HCT116 (cell line): Measurements from ENCODE around the gene FHIT.

Experiments used
- CBX3 ChIP-seq: IDR thresholded peaks from 2 replicates; pipeline ENCODE4 v1.6.1; 2012; ENCODE audit warnings: low read depth
- CEBPB ChIP-seq: IDR thresholded peaks from 2 replicates; pipeline ENCODE4 v1.6.1; 2012; ENCODE audit warnings: low read depth
- EZH2 ChIP-seq: fragments of 200-600 bp; sonication (generic); IDR thresholded peaks from 2 replicates; pipeline ENCODE4 v1.6.1; 2017; ENCODE audit warnings: antibody characterized with exemption, mixed run types
- EZH2phosphoT487 ChIP-seq: fragments of 200-600 bp; IDR thresholded peaks from 2 replicates; pipeline ENCODE4 v1.6.1; 2018; ENCODE audit warnings: antibody characterized with exemption, borderline replicate concordance
- POLR2A ChIP-seq: IDR thresholded peaks from 2 replicates; pipeline ENCODE4 v1.7.0; 2011; ENCODE audit warnings: borderline replicate concordance; ENCODE audit not compliant: insufficient read depth, insufficient read length; ENCODE audit errors: extremely low read depth
- POLR2AphosphoS5 ChIP-seq: IDR thresholded peaks from 2 replicates; pipeline ENCODE4 v1.6.1; 2011; ENCODE audit warnings: mild to moderate bottlenecking, low read depth, low read length, moderate library complexity
- SIN3A ChIP-seq: IDR thresholded peaks from 2 replicates; pipeline ENCODE4 v1.6.1; 2012; ENCODE audit warnings: low read depth
- SP1 ChIP-seq: IDR thresholded peaks from 2 replicates; pipeline ENCODE4 v1.6.1; 2012; ENCODE audit warnings: low read depth
- ZNF274 ChIP-seq: fragments of 200-500 bp; sonication (Bioruptor generic); IDR thresholded peaks from 2 replicates; pipeline ENCODE4 v1.6.1; 2014; ENCODE audit warnings: mild to moderate bottlenecking, low read depth, low read length, inconsistent platforms
- TF ChIP-seq, protein P1 (sequence below): IDR thresholded peaks from 2 replicates; pipeline ENCODE4 v1.6.1; 2011; ENCODE audit warnings: mild to moderate bottlenecking, low read length, moderate library complexity; ENCODE audit not compliant: insufficient replicate concordance; ENCODE audit errors: extremely low read depth
- TF ChIP-seq, protein P2 (sequence below), 3 experiments: fragments of 200-600 bp in 1 of 3; sonication (generic) in 1 of 3; IDR thresholded peaks in 2 of 3; conservative IDR thresholded peaks in 1 of 3; 2 replicates each; pipeline ENCODE4 v1.5.1; 2012 to 2017; ENCODE audit warnings: low read depth in 2 of 3, low read length in 2 of 3, antibody characterized with exemption in 1 of 3, borderline replicate concordance in 1 of 3, control low read depth in 1 of 3, mild to moderate bottlenecking in 1 of 3, mixed read lengths in 1 of 3, mixed run types in 1 of 3, moderate library complexity in 1 of 3; ENCODE audit not compliant: insufficient read depth in 1 of 3
- TF ChIP-seq, protein P3 (sequence below): IDR thresholded peaks from 2 replicates; pipeline ENCODE4 v1.6.1; 2012; ENCODE audit warnings: low read depth
- TF ChIP-seq, protein P4 (sequence below): IDR thresholded peaks from 2 replicates; pipeline ENCODE4 v1.6.1; 2012

DNA sequence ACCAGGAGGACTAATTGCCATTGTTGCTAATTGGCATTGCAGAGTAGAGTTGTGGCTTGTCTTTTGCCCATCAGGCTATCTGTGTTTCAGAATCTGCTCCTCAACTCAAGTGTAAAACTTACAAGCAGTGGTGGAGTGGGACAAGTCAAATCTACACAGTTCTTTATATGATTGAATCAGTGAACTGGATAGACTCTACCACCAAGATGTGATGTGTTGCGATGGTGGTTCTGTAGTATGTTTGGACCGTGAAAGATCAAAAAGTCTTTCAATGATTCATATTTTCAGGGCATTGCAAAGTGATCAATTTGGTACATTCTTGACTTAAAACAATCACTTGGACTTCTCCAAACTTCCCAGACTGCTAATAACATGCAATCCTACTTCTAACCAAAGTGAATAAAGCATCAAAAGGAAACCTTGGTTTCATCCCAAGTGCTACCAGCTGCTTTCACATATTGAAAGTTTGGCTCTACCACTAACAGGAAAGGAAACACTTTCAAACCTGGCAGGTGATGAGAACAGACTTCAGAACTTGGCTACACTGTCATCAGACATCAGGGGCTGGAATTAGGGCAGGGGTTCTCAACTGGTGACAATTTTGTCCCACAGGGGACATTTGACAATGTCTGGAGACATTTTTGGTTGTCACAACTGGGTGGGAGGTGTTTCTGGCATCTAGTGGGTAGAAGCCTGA, 1356.7 kb downstream of the FHIT start:
- TF ChIP-seq, protein P1, sequence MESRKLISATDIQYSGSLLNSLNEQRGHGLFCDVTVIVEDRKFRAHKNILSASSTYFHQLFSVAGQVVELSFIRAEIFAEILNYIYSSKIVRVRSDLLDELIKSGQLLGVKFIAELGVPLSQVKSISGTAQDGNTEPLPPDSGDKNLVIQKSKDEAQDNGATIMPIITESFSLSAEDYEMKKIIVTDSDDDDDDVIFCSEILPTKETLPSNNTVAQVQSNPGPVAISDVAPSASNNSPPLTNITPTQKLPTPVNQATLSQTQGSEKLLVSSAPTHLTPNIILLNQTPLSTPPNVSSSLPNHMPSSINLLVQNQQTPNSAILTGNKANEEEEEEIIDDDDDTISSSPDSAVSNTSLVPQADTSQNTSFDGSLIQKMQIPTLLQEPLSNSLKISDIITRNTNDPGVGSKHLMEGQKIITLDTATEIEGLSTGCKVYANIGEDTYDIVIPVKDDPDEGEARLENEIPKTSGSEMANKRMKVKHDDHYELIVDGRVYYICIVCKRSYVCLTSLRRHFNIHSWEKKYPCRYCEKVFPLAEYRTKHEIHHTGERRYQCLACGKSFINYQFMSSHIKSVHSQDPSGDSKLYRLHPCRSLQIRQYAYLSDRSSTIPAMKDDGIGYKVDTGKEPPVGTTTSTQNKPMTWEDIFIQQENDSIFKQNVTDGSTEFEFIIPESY = no peak
- TF ChIP-seq, protein P2, sequence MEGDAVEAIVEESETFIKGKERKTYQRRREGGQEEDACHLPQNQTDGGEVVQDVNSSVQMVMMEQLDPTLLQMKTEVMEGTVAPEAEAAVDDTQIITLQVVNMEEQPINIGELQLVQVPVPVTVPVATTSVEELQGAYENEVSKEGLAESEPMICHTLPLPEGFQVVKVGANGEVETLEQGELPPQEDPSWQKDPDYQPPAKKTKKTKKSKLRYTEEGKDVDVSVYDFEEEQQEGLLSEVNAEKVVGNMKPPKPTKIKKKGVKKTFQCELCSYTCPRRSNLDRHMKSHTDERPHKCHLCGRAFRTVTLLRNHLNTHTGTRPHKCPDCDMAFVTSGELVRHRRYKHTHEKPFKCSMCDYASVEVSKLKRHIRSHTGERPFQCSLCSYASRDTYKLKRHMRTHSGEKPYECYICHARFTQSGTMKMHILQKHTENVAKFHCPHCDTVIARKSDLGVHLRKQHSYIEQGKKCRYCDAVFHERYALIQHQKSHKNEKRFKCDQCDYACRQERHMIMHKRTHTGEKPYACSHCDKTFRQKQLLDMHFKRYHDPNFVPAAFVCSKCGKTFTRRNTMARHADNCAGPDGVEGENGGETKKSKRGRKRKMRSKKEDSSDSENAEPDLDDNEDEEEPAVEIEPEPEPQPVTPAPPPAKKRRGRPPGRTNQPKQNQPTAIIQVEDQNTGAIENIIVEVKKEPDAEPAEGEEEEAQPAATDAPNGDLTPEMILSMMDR (IDR thresholded peaks at IDR 0.05 in 2 of 3, conservative IDR thresholded peaks at IDR 0.05 in 1 of 3; ENCODE audit: borderline replicate concordance in 1 of 3, insufficient read depth in 1 of 3, low read depth in 2 of 3, low read length in 2 of 3) = no peak
- TF ChIP-seq POLR2AphosphoS5 = no peak
- TF ChIP-seq, protein P3, sequence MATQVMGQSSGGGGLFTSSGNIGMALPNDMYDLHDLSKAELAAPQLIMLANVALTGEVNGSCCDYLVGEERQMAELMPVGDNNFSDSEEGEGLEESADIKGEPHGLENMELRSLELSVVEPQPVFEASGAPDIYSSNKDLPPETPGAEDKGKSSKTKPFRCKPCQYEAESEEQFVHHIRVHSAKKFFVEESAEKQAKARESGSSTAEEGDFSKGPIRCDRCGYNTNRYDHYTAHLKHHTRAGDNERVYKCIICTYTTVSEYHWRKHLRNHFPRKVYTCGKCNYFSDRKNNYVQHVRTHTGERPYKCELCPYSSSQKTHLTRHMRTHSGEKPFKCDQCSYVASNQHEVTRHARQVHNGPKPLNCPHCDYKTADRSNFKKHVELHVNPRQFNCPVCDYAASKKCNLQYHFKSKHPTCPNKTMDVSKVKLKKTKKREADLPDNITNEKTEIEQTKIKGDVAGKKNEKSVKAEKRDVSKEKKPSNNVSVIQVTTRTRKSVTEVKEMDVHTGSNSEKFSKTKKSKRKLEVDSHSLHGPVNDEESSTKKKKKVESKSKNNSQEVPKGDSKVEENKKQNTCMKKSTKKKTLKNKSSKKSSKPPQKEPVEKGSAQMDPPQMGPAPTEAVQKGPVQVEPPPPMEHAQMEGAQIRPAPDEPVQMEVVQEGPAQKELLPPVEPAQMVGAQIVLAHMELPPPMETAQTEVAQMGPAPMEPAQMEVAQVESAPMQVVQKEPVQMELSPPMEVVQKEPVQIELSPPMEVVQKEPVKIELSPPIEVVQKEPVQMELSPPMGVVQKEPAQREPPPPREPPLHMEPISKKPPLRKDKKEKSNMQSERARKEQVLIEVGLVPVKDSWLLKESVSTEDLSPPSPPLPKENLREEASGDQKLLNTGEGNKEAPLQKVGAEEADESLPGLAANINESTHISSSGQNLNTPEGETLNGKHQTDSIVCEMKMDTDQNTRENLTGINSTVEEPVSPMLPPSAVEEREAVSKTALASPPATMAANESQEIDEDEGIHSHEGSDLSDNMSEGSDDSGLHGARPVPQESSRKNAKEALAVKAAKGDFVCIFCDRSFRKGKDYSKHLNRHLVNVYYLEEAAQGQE = no peak
- no peak for TF ChIP-seq POLR2A
- no peak for TF ChIP-seq EZH2phosphoT487
- TF ChIP-seq ZNF274 = no peak
- TF ChIP-seq EZH2 = no peak
- no peak for TF ChIP-seq SP1
- TF ChIP-seq CBX3 = no peak
- TF ChIP-seq, protein P4, sequence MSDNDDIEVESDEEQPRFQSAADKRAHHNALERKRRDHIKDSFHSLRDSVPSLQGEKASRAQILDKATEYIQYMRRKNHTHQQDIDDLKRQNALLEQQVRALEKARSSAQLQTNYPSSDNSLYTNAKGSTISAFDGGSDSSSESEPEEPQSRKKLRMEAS = no peak
- TF ChIP-seq CEBPB = no peak
- no peak for TF ChIP-seq SIN3A
